NCI-H2227 (cell line): ENCODE measurements around the gene KIF5C.
A peak's percentile ranks its signal among the peaks of the same experiment; 100 is the strongest.

Source experiments
- DNase-seq: peaks from one replicate; lab custom pipeline; 2025; ENCODE audit not compliant: unreplicated experiment; lab: John Stamatoyannopoulos, UW

Gene KIF5C

GRCh38 chr2:148922776-148923475 lies 47.9 kb downstream of the KIF5C start:
- DNase-seq: peak; percentile 22

GRCh38 chr2:148924514-148925178 lies 49.6 kb downstream of the KIF5C start:
- no peak for DNase-seq

- peak; percentile 34 for DNase-seq
These were observed 51.4 kb downstream of the KIF5C start for GRCh38 chr2:148926291-148926961.

GRCh38 chr2:148926981-148927401 lies 52.0 kb downstream of the KIF5C start:
- DNase-seq: no peak

- no peak for DNase-seq
These were observed 53.4 kb downstream of the KIF5C start for GRCh38 chr2:148928395-148928794.

- no peak for DNase-seq
These were observed 55.2 kb downstream of the KIF5C start for GRCh38 chr2:148930046-148930775.

- peak; percentile 39 for DNase-seq
These were observed 57.5 kb downstream of the KIF5C start for GRCh38 chr2:148932536-148932935.

GRCh38 chr2:148933456-148933855 lies 58.4 kb downstream of the KIF5C start:
- no peak for DNase-seq

GRCh38 chr2:148935791-148936190 lies 60.8 kb downstream of the KIF5C start:
- DNase-seq: no peak

GRCh38 chr2:148936857-148937450 lies 61.9 kb downstream of the KIF5C start:
- DNase-seq: no peak

- no peak for DNase-seq
These were observed 64.2 kb downstream of the KIF5C start for GRCh38 chr2:148939271-148939670.

GRCh38 chr2:148943097-148943496 lies 68.1 kb downstream of the KIF5C start:
- no peak for DNase-seq

- no peak for DNase-seq
These were observed 69.5 kb downstream of the KIF5C start for GRCh38 chr2:148944536-148944935.

- DNase-seq: no peak
These were observed 72.3 kb downstream of the KIF5C start for GRCh38 chr2:148947299-148947698.

- no peak for DNase-seq
These were observed 73.8 kb downstream of the KIF5C start for GRCh38 chr2:148948868-148949267.

- DNase-seq: no peak
These were observed 74.3 kb downstream of the KIF5C start for GRCh38 chr2:148949348-148949747.

- DNase-seq: no peak
These were observed 77.6 kb downstream of the KIF5C start for GRCh38 chr2:148952621-148953020.

- no peak for DNase-seq
These were observed 78.4 kb downstream of the KIF5C start for GRCh38 chr2:148953426-148953825.

GRCh38 chr2:148954536-148954935 lies 79.5 kb downstream of the KIF5C start:
- no peak for DNase-seq

- DNase-seq: no peak
These were observed 80.8 kb downstream of the KIF5C start for GRCh38 chr2:148955798-148956197.

- DNase-seq: no peak
These were observed 82.0 kb downstream of the KIF5C start for GRCh38 chr2:148957023-148957422.
